Measurements from ENCODE around the gene RAB7A.

DNA sequence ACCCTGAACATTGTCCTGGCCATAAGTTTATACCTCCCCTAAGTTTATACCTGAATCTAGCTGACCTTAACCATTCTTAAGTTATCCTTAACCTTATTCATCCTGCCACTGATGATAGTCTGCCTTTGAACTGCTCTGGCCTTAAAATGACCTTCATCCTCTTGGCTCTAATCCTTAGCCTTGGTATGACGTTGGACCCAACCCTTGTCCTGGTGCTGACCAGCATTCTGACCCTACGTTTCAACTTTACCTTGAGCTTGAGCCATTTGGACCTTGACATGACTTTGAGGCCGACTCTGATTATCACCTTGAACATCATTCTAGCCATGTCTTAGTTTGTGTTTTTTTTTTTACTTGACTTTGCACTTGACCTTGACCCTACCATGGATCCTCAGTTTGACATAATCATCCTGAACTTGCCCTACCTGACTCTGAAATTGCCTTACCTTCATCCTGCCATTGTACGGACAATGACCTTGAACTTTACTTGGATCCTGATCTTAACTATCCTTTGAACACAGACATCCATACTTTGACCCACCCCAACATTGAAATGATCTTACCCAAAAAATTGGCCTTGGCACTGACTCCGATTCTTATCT is 92.3 kb downstream of the RAB7A start:
- TF ChIP-seq, protein P1, sequence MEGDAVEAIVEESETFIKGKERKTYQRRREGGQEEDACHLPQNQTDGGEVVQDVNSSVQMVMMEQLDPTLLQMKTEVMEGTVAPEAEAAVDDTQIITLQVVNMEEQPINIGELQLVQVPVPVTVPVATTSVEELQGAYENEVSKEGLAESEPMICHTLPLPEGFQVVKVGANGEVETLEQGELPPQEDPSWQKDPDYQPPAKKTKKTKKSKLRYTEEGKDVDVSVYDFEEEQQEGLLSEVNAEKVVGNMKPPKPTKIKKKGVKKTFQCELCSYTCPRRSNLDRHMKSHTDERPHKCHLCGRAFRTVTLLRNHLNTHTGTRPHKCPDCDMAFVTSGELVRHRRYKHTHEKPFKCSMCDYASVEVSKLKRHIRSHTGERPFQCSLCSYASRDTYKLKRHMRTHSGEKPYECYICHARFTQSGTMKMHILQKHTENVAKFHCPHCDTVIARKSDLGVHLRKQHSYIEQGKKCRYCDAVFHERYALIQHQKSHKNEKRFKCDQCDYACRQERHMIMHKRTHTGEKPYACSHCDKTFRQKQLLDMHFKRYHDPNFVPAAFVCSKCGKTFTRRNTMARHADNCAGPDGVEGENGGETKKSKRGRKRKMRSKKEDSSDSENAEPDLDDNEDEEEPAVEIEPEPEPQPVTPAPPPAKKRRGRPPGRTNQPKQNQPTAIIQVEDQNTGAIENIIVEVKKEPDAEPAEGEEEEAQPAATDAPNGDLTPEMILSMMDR (optimal IDR thresholded peaks at IDR 0.05 in 1 of 3, IDR thresholded peaks at IDR 0.05 in 1 of 3, conservative IDR thresholded peaks at IDR 0.05 in 1 of 3; ENCODE audit: extremely low read depth in 1 of 3, insufficient read depth in 2 of 3, low read length in 3 of 3) = no peak
- no peak for TF ChIP-seq EZH2 (IDR thresholded peaks at IDR 0.05; ENCODE audit: low read length)
